ENCODE measurements around the gene NKPD1. TPM values are rescaled to one million over a fixed set of nuclear protein-coding genes. Genes with fewer than 3 reads are reported as not detected.
A peak's percentile ranks its signal among the peaks of the same experiment; 100 is the strongest.

The NKPD1 gene
- polyA plus RNA-seq, 1 experiment, result 0.05 TPM

- ChIA-PET POLR2A (no interaction called here), CTCF (interaction anchor here (1.9 kb wide), 1 partner anchor 174 kb away, joined by 6 read pairs; no protein-coding TSS in a partner anchor)
- TF ChIP-seq CTCF (IDR thresholded peaks at IDR 0.05; ENCODE audit: insufficient read depth, low read depth, low read length), result no peak
- 0 out of 2 replicates have a peak, but pooled peaks cover 6% of the 10 kb centered on the region for H3K27me3 ChIP-seq (ENCODE audit: control insufficient read depth, insufficient read depth, low read length)
- H3K36me3 ChIP-seq (ENCODE audit: control insufficient read depth, insufficient read depth, low read length), result no peaks in the 10 kb centered on the region
- no peak for DNase-seq (ENCODE audit: low read depth)
- no peak overlapping the region for H3K4me3 ChIP-seq (ENCODE audit: low read depth, low read length)
Observed at GRCh38 chr19:45163156-45163555, 2.4 kb upstream of the NKPD1 start.

- CTCF ChIA-PET, result interaction anchor here (0.6 to 1.9 kb wide), 3 partner anchors 90 to 177 kb away, joined by 4 to 6 read pairs (median 4); no protein-coding TSS in a partner anchor
- Histone ChIP-seq H3K4me3 (ENCODE audit: low read depth, low read length) (no peak overlapping the region), H3K27me3 (ENCODE audit: control insufficient read depth, insufficient read depth, low read length) (0 out of 2 replicates have a peak, but pooled peaks cover 6% of the 10 kb centered on the region), H3K36me3 (ENCODE audit: control insufficient read depth, insufficient read depth, low read length) (no peaks in the 10 kb centered on the region)
- POLR2A ChIA-PET, result no interaction called here
- DNase-seq (ENCODE audit: low read depth), result no peak
- TF ChIP-seq CTCF (IDR thresholded peaks at IDR 0.05; ENCODE audit: insufficient read depth, low read depth, low read length), result no peak
Observed at GRCh38 chr19:45162608-45163143, 1.9 kb upstream of the NKPD1 start.

- CTCF ChIA-PET, result interaction anchor here (0.6 to 1.9 kb wide), 3 partner anchors 91 to 177 kb away, joined by 4 to 6 read pairs (median 4); no protein-coding TSS in a partner anchor
- 0 out of 2 replicates have a peak, but pooled peaks cover 6% of the 10 kb centered on the region for H3K27me3 ChIP-seq (ENCODE audit: control insufficient read depth, insufficient read depth, low read length)
- no peak for DNase-seq (ENCODE audit: low read depth)
- H3K36me3 ChIP-seq (ENCODE audit: control insufficient read depth, insufficient read depth, low read length), result no peaks in the 10 kb centered on the region
- peak; percentile 78 for TF ChIP-seq CTCF (IDR thresholded peaks at IDR 0.05; ENCODE audit: insufficient read depth, low read depth, low read length)
- H3K4me3 ChIP-seq (ENCODE audit: low read depth, low read length), result no peak overlapping the region
- POLR2A ChIA-PET, result no interaction called here
Observed at GRCh38 chr19:45161738-45162607, 1.2 kb upstream of the NKPD1 start.

GRCh38 chr19:45159971-45160324, 834 bp downstream of the NKPD1 start:
- CTCF ChIA-PET, result interaction anchor here (0.7 kb wide), 1 partner anchor 33 kb away, joined by 3 read pairs; no protein-coding TSS in a partner anchor
- POLR2A ChIA-PET, result no interaction called here
- DNase-seq (ENCODE audit: low read depth), result no peak

More at GRCh38 chr19:45159971-45160324, 834 bp downstream of the NKPD1 start:
- TF ChIP-seq CTCF (IDR thresholded peaks at IDR 0.05; ENCODE audit: insufficient read depth, low read depth, low read length), result no peak
- Histone ChIP-seq H3K27me3 (ENCODE audit: control insufficient read depth, insufficient read depth, low read length) (0 out of 2 replicates have a peak, but pooled peaks cover 6% of the 10 kb centered on the region), H3K4me3 (ENCODE audit: low read depth, low read length) (no peak overlapping the region), H3K36me3 (ENCODE audit: control insufficient read depth, insufficient read depth, low read length) (no peaks in the 10 kb centered on the region)

Measured in BJ (cell line).